GM23248 (cell line): ENCODE results near the gene ALK.

Experiments used
- EZH2 ChIP-seq: fragments of 200-600 bp; sonication (generic); IDR thresholded peaks from 2 replicates; pipeline ENCODE4 v1.6.1; 2018; ENCODE audit warnings: antibody characterized with exemption, mild to moderate bottlenecking; ENCODE audit not compliant: insufficient read depth, poor library complexity, severe bottlenecking
- EZH2phosphoT487 ChIP-seq: fragments of 200-600 bp; sonication (generic); IDR thresholded peaks from 2 replicates; pipeline ENCODE4 v1.6.1; 2018; ENCODE audit warnings: antibody characterized with exemption, moderate library complexity, mild to moderate bottlenecking, low read depth; ENCODE audit not compliant: insufficient read depth

GRCh38 chr2:29335396-29335795 is 586.0 kb downstream of the ALK start:
- no peak for TF ChIP-seq EZH2
- no peak for TF ChIP-seq EZH2phosphoT487
